ENCODE results near the gene GRHL3.

GRHL3 gene

DNA sequence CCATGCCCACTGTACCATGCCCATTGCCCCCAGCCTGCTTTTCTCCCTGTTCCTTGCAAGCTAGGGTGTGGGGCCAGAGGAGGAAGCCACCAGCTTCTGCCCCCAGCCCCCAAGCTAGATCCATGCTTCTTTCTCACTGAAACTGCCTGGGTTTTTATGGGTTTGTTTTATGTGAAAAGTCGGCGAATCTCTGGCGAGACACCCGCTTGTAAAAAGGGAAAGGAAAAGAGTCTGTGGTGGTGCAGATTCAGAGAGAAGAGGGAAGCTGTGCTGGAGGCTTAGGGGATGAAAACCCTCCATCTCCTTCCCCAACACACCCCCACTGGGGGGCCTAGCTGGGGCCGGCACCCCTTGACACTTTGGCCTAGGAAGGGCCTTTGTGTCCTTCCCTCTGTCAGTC lies 26.2 kb downstream of the GRHL3 start:
- no peak for DNase-seq

DNA sequence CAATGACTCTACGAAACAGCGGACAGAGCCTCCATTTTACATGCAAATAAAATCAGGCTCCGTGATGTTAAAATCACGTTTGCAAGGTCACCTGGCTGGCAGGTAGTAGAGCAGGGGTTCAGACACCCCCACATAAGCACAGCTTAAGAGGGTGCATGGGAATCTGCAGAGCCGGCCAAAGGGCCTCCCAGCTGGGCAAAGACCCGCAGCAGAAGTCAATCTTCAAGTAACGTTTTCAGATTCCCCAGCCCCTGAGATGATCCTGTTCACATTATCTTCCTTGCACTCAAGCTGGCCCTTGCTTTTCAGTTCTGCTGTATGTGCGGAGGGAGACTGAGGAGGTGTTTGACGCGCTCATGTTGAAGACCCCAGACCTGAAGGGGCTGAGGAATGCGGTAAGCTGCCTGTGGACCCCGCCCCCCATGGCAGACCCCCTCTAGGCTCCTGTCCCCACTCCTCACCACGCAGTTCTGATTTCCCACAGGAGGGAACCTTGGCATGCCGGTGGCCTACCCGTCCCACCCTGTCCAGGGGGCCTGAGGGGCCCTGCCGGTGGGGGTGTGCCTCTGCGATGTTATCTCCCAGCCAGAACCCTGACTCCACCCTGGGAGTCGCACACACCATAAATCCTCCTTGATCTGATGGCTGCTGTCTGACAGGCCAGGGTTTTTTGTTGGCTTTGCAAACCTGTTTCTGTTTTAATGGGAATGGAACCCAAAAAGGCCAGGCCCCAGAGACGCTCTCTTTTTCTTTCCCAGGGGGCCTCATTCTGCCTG lies 28.2 kb downstream of the GRHL3 start:
- no peak for DNase-seq

DNA sequence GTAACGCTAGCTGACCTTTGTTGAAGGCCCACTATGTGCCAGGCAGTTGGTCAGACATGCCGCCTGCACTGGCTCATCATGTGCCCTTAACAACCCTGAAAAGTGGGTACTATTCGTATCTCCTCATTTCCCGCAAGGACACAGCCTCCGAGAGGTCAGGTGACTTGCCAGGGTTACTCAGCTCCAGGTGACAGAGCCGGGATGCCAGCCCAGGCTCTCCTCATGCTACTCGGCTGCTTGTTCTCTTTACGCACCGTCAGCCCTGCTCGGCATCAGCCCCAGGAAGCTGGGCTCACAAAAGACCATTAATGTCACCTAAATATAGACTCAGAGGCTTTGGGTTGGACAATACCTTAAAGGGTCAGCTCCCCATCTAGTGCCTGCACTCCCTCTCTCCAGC lies 29.0 kb downstream of the GRHL3 start:
- DNase-seq = no peak

DNA sequence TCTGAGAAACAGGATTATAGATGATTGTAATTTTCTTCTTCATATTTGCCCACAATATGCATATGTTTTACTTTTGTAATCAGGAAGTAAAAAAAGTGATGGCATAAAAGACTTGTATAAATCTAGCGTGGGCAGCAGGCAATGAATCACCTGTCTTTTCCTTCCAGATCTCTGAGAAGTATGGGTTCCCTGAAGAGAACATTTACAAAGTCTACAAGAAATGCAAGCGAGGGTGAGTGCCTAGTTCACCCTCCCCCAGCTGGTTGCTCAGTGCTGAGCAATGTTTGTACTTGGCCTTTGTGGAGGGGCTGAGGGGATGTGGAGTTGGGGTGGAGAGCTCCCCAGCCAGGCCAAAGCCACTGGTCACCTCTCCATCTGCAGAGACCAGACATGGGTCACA lies 30.7 kb downstream of the GRHL3 start:
- no peak for DNase-seq

DNA sequence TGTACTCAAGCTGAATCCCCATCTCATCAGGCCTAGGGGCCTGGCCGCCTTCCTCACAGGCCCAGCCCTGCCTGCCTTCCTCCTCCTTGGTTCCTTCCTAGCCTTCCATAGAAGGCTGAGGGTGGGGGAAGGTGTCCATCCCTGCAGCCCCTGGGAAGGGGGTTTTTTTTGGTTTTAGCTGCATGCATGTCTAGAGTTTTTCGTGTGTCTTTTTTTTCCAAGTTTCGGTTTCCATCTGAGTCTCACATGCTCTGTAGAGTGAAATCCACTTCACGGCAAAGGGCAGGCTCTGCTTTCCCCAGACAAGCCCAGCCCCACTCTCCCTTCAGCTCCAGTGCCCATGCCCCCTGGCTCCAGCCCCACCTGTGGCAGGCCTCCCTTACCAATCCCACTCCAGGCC lies 32.1 kb downstream of the GRHL3 start:
- DNase-seq = no peak

DNA sequence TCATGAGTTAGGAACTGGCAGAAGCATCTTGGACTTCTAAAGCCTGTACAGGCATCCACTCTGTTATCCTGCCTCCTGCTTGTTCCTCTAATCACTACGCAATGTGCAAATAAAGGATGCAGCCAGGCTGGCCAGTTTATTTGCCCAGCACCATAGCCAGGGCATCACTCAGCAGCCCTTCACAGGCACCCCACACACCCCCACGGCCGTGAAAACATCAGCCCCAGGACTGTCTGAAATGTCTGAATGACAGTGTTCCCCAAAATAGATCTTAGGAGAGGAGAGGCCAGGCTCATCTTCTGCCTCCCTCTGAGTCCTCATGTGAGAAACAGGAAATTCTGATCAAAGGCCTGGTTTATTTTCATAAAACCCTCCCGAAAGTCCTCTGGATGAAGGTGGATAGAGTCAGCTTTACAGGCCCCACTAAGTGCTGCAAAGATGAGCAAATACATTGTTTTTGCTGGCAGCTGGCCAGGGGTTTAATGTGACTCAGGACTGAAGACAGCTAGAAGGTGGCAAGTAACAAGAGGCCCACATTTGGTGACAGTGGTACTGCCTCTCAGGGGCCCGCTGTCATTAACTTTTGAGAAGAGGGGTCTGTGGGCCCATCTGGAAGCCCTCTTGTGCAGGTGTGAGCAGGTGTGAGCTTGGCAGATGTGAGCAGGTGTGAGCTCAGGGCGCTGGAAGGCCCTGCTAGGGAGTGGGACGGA lies 32.9 kb downstream of the GRHL3 start:
- no peak for DNase-seq

DNA sequence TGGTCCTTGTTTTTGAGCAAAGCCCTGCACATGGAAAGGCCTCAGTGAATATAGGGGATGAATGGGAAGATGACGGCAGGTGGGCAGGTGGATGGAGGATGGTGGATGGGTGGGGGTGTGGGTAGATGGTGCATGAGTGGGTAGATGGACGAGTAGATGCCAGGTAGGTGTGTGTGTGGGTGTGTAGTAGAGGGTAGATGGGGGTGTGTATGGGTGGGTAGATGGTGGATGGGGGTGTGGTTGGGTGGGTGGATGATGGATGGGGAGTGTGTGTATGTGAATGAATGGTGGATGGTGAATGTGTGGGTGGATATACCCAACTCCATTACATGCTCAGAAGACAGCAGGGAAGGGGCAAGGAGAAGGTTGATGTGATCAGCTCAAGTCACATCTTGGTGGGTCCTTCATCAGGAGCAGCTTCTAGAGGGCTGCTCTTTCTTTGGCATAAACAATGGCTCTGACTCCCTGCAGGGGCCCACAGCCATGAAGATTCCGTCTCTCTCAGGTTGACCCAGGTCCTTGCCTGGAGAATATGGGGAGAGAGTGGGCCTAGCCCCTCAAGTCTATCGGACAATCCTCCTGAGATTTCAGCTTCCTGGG lies 34.2 kb downstream of the GRHL3 start:
- no peak for DNase-seq

DNA sequence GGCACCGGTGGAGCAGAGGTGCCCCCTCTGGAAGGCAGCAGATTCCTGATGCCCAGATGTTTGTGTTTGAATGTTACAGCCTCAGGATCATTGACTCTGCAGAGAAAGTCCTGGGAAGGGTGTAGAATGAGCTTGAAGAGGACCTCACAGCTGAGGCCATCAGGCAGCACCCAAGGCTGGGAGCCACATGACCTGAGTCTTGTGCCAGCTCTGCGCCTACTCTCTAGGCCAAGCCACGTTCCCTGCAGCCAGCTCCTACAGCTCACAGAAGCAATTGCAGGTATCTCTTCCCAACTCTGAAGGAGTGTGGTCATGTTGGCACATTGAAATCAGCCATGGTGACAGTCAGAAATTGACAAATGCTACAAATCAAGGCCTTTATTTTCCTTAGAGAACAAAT lies 36.3 kb downstream of the GRHL3 start:
- no peak for DNase-seq

DNA sequence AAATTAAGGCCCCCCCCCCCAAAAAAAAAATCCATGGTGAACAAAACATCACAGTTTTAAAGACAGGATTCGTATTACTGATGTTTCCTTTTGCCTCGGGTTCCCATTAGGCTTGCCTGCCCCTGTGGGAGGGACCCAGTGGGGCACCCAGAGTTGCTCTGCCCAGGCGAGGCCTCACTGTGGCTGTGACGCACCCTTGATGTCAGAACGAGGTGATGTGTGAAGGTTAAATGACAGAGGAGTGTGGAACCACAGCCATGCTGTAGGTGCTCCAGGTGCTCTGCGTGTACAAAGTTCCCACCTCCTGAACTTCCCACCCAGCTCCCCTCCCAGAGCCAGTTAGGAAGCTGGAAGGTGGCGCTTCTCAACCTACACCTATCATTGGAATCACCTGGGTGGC lies 37.9 kb downstream of the GRHL3 start:
- DNase-seq = no peak

DNA sequence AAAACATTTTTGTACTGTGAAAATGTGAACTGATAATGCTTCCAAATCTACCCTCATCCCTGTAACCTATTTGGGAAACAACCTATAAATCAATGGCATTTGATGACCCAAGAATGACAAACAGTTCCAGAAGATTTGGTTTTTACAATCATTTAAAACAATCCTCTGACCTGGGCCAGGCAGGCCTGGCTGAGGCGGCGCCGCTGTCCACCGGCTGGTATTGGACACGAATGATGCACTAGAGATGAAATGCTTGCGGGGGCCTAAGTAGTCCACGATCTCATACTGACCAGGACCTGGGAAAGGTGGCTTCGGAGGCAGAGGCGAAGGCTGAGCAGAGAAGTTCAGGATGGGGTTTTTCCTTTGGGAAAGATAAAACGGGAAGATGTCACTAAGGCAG lies 41.5 kb downstream of the GRHL3 start:
- no peak for DNase-seq

DNA sequence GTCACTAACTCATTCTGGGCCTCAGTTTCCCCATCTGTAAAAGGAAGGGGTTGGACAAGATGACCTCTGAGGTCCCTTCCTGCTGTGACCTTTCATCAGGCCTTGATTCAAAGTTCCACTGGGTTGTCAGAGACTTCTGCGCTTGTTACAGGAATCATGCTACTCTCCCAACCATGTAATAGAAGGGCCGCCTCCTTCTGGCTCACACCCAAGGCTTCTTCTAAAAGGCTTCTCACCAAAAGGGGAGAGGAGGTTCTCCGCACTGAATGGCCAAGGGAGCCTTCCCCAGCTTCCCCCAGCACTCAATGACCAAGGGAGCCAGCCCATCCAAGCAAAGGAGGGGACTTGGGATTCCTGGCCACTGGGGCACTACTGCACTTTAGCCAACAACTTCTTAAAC lies 42.7 kb downstream of the GRHL3 start:
- no peak for DNase-seq

DNA sequence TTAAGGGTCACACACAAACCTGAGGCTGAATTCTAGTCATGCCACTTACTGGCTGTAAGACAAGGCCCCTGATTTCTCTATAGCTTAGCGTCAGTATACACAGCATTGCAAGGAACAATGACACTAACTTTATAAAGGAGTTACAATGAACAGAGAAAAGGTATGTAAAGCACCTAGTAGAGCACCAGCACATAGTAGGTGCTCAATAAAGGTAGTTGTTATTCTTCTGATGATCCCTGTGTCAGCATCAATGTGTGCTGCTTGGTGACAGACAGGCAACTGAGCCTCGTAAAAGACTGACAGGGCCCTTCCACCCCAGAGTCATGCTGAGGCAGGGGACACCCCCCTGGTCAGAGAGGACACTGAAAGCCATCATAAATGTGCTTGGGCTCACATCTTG lies 43.2 kb downstream of the GRHL3 start:
- DNase-seq = no peak

DNA sequence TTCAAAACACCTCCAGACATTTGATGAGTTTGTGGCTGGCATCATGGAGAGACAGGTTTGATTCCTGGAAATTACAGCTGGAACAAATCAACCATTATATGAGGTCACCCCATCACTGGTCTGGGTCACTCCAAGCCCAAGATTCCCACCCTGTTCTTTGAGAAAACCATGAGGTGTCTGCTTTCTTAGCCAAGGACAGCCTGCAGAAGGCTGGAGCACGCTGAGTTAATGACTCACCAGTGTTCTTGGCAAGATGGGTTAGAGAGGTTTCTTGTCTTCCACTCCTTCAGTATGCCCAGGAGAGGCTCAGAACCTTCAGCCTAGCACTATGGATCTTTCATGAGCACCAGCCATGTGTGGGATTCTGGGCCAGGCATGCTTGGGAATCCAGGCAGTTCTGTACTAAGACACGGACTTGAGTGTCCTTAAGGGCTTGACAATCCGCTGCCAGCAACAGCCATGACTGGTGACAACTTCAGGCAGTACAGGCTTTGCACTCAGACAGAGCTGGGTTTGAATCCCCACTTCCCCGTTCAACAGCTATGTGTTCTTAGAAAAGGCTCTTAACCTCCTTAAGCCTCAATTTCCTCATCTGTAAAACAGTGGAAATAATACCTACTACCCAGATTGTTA lies 43.9 kb downstream of the GRHL3 start:
- no peak for DNase-seq

DNA sequence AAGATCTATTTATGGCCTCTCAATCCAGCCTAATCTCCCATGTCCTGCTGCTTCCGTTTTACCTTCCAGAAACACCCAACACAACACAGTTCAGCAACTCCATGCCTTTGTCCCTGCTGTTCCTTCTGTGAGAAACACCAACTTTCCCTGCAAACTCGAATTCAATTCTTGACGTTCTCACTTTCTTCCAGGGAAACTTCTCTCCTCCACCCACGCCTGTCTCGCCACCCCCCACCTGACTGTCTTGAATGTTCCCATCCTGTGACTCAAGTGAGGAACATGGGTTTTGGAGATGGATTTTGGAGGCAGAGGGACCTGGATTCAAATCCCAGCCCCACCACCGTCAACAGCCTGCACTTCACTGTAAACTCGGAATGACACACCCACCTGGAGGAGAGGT lies 44.8 kb downstream of the GRHL3 start:
- DNase-seq = no peak

DNA sequence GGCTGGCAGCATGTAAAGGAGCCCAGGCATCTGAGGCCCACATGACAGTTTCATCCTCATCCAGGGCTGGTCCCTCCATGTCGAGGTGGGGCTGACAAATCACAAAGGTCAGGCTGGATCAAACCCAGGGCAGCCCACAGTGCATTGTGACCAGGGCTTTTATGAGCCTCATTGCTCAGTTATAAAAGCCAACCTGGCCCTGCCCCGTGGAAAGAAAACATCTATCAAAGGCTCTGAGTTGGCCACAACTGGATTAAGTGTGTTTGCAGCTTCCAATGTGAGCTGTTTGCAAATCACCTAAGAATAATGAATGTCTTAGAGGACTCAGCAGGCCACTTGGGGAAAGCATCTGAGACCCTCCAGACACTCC lies 45.4 kb downstream of the GRHL3 start:
- no peak for DNase-seq

DNA sequence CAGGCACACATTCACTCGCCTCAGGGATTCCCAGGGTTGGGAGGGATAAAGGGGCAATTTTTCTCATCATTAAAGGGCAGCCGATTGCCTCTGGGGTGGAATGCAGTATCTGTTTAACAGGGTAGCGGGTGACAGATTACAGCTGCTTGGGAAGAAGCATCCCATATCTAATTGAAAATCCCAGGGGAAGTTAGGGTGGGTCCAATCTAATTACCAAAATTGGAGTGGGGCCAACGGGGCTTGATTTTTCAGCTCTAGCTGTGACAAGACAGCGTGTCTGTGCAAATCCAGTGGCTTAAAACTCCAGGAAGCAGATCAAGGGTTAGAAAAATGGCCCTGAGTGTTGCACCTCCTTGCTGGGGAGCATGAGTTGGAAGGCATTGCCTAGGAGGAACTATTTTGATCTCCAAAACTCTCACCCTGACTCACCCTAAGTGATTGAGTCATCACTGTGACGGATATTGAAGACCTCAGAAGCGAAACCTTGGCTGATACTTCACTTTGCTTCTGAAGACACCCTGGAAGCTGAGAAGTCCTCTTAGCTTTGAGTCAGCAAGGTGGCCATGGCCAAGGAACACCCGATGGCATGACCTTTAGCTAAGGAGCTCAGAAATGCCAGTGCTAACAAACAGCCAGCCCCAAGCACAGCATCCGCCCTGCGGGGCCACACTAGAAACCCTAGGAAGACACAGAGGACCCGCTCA lies 46.0 kb downstream of the GRHL3 start:
- no peak for DNase-seq

DNA sequence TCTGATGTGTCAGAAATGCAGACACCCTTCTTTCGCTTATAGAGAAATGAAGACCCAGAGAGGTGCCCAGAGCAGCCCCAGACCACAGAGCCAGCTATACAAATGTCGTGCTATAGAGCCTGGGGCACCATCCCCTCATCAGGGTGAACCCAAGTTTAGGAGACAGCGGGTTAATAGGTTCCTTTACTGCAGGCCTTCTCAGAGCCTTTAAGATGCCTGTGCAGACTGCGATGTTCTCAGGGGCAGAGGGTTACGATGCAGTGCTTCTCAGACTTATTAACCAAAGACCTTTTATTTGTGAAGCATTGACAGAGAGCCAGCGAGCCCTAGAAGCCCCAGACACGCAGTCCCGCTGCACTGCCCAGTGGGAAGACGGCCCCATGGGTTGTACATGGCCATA lies 47.5 kb downstream of the GRHL3 start:
- no peak for DNase-seq

DNA sequence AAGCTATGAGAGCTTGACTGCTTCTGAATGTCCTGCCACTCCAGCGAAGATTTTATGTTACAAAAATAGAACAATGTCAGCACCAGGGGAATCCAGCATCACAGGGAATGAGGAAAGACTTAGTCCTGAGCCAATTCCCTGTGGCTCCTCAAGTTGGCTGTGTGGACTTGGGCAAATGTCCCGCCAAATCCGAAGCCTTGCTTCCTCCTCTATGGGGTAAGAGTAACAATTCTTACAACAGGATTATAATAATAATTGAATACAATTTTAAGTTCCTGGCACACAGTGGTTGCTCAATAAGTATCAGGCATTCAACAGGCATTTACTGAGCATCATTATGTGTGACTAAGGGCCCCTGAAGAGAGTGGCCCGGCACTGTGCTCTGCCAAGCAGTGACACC lies 50.0 kb downstream of the GRHL3 start:
- DNase-seq = no peak

DNA sequence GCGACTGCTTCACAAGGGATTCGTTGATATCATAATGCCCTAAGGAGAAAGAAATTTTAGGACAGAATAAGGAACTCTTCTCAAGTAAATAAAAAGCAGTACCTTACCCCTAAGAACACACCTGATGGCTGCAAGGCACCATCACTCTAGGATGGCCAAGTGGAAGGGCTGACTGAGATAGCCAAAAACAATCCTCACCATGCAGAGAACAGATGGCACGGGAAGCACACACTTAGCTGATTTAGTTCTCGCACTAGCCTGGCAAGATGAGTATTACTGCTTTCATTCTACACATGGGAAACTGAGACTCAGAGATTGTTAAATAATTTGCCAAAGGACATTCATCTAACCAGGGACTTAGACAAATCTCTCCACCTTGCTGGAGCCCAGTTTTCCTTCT lies 50.6 kb downstream of the GRHL3 start:
- no peak for DNase-seq

DNA sequence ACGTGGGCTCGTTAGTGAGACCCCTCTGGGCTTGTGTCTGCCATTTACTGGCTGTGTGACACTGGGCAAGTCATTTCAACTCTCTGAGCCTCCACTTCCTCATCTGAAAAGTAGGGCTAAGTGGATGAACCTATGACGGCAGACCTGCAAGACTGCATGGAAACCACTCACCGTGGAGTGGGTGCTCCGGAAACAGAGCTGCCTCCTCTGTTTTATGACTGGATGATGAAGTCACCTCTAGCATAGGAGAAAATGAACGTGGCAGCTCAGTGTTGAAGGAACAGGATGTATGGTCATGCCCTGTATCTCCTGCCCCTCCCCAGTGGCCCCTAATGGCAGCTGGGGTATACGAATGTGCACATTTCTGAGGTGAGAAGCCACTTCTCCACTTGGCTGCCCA lies 53.9 kb downstream of the GRHL3 start:
- DNase-seq = no peak

DNA sequence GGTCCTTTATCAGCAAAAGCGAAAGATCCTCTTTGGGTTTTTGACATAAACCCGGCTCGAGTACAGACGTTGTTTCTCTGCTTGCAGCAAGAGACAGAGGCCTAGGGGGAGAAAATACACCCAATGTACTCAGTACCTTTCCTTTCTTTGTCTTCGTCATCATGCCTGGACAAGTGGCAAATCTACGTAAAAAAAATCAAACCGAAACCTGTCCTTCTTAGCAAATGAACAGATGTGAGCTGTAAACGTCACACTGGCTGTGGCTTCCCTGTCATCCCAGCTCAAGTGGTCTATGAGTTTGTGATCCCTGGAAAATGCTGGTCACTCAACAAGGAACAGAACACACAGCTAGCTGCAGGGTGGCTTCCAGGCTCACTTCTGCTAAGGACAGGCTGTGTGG lies 54.6 kb downstream of the GRHL3 start:
- no peak for DNase-seq

DNA sequence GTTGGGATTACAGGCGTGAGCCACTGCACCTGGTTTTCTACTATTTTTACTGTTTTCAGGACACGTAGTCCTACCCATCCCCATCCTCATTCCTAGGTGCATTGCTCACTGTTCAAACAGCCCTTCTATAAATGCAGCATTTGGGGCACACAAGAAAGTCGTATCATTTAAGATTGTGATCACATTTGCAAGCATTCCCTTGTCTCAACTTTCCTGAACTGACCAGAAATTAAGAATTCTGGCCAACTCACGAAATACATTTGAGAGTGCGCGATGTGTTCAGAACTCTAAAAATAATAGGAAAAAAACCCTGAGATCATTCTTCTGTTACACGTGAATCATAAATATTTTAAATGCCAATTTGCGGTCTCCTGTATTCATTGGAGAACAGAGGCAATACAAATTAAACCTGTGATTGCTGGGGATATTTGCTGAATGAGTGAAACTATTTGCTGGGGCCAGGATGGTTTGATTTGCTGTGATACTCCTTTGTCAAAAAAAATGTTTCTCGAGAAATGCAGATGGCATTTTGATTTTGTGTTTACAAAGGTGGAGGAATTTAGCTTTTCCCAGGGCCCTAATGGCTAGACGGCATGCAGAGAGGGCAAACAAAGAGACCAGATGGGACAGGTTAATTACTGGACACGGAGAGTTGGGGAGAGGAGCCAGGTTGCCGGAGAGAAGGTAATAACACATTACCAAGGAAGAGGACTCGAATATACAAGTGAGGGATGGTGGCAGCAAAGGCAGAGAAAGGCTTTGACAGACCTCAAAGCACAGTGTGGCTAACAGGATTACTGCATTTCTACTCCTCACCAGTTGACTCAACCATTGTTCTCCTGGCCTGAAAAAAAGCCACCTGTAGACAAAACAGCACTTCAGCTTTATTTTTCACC lies 56.0 kb downstream of the GRHL3 start:
- no peak for DNase-seq

Measured in AML-193 (cell line).